HepG2 (cell line): ENCODE results near the gene LST1.

ENCODE experiments used
- CBX2 ChIP-seq, 2 experiments: fragments of 200-600 bp in 1 of 2; sonication (generic); formaldehyde crosslinking in 1 of 2; IDR thresholded peaks; 2 replicates each; pipeline versions ENCODE4 v1.7.0 to v1.8.1; 2018 to 2022; ENCODE audit warnings: low read depth in 2 of 2, low read length in 1 of 2, mild to moderate bottlenecking in 1 of 2, missing genetic modification reagents in 1 of 2
- CTCF ChIP-seq: sonication (generic); formaldehyde crosslinking; IDR thresholded peaks from 2 replicates; pipeline ENCODE4 v1.5.0; 2020; ENCODE audit warnings: mild to moderate bottlenecking, missing genetic modification reagents, moderate library complexity
- EZH2 ChIP-seq: conservative IDR thresholded peaks from 2 replicates; pipeline ENCODE4 v1.6.1; 2012; ENCODE audit warnings: mild to moderate bottlenecking, low read depth, low read length, moderate library complexity
- FOXJ3 ChIP-seq: sonication (generic); formaldehyde crosslinking; IDR thresholded peaks from 2 replicates; pipeline ENCODE4 v1.4.0; 2020; ENCODE audit warnings: missing genetic modification reagents, mild to moderate bottlenecking, borderline replicate concordance
- GPBP1L1 ChIP-seq: sonication (generic); formaldehyde crosslinking; IDR thresholded peaks from 2 replicates; pipeline ENCODE4 v1.5.0; 2020; ENCODE audit warnings: mild to moderate bottlenecking, missing genetic modification reagents
- MED1 ChIP-seq: sonication (generic); formaldehyde crosslinking; IDR thresholded peaks from 2 replicates; pipeline ENCODE4 v1.4.0; 2020; ENCODE audit warnings: missing genetic modification reagents
- MXI1 ChIP-seq: IDR thresholded peaks from 3 replicates; pipeline ENCODE4 v1.6.1; 2012; ENCODE audit warnings: low read depth, low read length, inconsistent platforms, borderline replicate concordance
- RBM39 ChIP-seq: fragments of 200-400 bp; formaldehyde crosslinking; IDR thresholded peaks from one replicate; pipeline ENCODE4 v1.6.1; 2018; ENCODE audit warnings: antibody characterized with exemption, mild to moderate bottlenecking, low read depth, low read length; ENCODE audit not compliant: poor library complexity, severe bottlenecking
- ZIK1 ChIP-seq: sonication (generic); formaldehyde crosslinking; IDR thresholded peaks from 2 replicates; pipeline ENCODE4 v1.5.0; 2020; ENCODE audit warnings: mild to moderate bottlenecking, low read depth, missing genetic modification reagents, borderline replicate concordance
- ZNF350 ChIP-seq: sonication (generic); formaldehyde crosslinking; IDR thresholded peaks from 2 replicates; pipeline ENCODE4 v1.4.0; 2020; ENCODE audit warnings: mild to moderate bottlenecking, low read depth, missing genetic modification reagents, borderline replicate concordance
- TF ChIP-seq, protein P1 (sequence below): sonication (generic); formaldehyde crosslinking; IDR thresholded peaks from 2 replicates; pipeline ENCODE4 v1.4.0; 2020; ENCODE audit warnings: missing genetic modification reagents, borderline replicate concordance
- TF ChIP-seq, protein P2 (sequence below): sonication (generic); formaldehyde crosslinking; IDR thresholded peaks from 2 replicates; pipeline ENCODE4 v1.4.0; 2020; ENCODE audit warnings: missing genetic modification reagents
- TF ChIP-seq, protein P3 (sequence below): IDR thresholded peaks from 2 replicates; pipeline ENCODE4 v1.6.1; 2016; ENCODE audit warnings: control low read depth

GRCh38 chr6:31541658-31542521 lies 44.2 kb upstream of the LST1 start, which contains the start of gene DDX39B:
- TF ChIP-seq ZNF350 (CRISPR knock-in tag) (peak; percentile 97), RBM39 (peak; percentile 18), GPBP1L1 (CRISPR knock-in tag) (no peak), ZIK1 (peak; percentile 94), EZH2 (no peak), CTCF (peak; percentile 39), MXI1 (peak; percentile 77), FOXJ3 (peak; percentile 82; the same call in 1 of the 2 replicates), MED1 (peak; percentile 90), CBX2 (IDR thresholded peaks at IDR 0.05; ENCODE audit: low read depth, low read length) (no peak), CBX2 (CRISPR knock-in tag; IDR thresholded peaks at IDR 0.05; ENCODE audit: low read depth) (0 out of 2 replicates have a peak, but pooled peaks have one; percentile 57)
- TF ChIP-seq, protein P1, sequence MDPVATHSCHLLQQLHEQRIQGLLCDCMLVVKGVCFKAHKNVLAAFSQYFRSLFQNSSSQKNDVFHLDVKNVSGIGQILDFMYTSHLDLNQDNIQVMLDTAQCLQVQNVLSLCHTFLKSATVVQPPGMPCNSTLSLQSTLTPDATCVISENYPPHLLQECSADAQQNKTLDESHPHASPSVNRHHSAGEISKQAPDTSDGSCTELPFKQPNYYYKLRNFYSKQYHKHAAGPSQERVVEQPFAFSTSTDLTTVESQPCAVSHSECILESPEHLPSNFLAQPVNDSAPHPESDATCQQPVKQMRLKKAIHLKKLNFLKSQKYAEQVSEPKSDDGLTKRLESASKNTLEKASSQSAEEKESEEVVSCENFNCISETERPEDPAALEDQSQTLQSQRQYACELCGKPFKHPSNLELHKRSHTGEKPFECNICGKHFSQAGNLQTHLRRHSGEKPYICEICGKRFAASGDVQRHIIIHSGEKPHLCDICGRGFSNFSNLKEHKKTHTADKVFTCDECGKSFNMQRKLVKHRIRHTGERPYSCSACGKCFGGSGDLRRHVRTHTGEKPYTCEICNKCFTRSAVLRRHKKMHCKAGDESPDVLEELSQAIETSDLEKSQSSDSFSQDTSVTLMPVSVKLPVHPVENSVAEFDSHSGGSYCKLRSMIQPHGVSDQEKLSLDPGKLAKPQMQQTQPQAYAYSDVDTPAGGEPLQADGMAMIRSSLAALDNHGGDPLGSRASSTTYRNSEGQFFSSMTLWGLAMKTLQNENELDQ (CRISPR knock-in tag): no peak; the same call in 1 of the 2 replicates
- TF ChIP-seq, protein P2, sequence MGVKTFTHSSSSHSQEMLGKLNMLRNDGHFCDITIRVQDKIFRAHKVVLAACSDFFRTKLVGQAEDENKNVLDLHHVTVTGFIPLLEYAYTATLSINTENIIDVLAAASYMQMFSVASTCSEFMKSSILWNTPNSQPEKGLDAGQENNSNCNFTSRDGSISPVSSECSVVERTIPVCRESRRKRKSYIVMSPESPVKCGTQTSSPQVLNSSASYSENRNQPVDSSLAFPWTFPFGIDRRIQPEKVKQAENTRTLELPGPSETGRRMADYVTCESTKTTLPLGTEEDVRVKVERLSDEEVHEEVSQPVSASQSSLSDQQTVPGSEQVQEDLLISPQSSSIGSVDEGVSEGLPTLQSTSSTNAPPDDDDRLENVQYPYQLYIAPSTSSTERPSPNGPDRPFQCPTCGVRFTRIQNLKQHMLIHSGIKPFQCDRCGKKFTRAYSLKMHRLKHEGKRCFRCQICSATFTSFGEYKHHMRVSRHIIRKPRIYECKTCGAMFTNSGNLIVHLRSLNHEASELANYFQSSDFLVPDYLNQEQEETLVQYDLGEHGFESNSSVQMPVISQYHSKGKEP (CRISPR knock-in tag): 0 out of 2 replicates have a peak, but pooled peaks have one; percentile 70
- TF ChIP-seq, protein P3, sequence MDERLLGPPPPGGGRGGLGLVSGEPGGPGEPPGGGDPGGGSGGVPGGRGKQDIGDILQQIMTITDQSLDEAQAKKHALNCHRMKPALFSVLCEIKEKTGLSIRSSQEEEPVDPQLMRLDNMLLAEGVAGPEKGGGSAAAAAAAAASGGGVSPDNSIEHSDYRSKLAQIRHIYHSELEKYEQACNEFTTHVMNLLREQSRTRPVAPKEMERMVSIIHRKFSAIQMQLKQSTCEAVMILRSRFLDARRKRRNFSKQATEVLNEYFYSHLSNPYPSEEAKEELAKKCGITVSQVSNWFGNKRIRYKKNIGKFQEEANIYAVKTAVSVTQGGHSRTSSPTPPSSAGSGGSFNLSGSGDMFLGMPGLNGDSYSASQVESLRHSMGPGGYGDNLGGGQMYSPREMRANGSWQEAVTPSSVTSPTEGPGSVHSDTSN: no peak
